Right cardiac atrium (tissue), 5 donors: ENCODE measurements around the gene SLC25A48. TPM values are rescaled to one million over a fixed set of nuclear protein-coding genes. Genes with fewer than 3 reads are reported as not detected.
A peak's percentile ranks its signal among the peaks of the same experiment; 100 is the strongest.

ENCODE experiments used
- ATAC-seq, 2 donors: fragments of 200-7000 bp; cut with Tn5 transposase; one replicate each; pipeline versions ENCODE4 v1.8.0 to v1.9.1; 2020; ENCODE audit warnings: moderate library complexity in 2 of 2, mild to moderate bottlenecking in 1 of 2
- DNase-seq, 3 donors: peaks; one replicate each; pipeline ENCODE4 v3.0.0-alpha.2; 2020
- H3K27ac ChIP-seq: one replicate; pipeline ENCODE4 v1.5.1; 2013; ENCODE audit warnings: mild to moderate bottlenecking, low read length, control low read depth, moderate library complexity
- H3K27me3 ChIP-seq: one replicate; pipeline ENCODE4 v1.6.1; 2013; ENCODE audit not compliant: control insufficient read depth, insufficient read depth
- H3K4me1 ChIP-seq: one replicate; pipeline ENCODE4 v1.6.1; 2013; ENCODE audit warnings: low read length; ENCODE audit not compliant: control insufficient read depth, insufficient read depth
- H3K4me3 ChIP-seq: one replicate; pipeline ENCODE4 v1.5.1; 2013; ENCODE audit warnings: low read length, control low read depth
- H3K9me3 ChIP-seq: one replicate; pipeline ENCODE4 v1.6.1; 2013; ENCODE audit warnings: low read length; ENCODE audit not compliant: control insufficient read depth
- WGBS: extraction: QIAGEN DNeasy Blood & Tissue Kit; methylation state at CpG from one replicate; pipeline ENCODE4 v1.1.7; 2013; 5-methylcytosine and 5-hydroxymethylcytosine counted together
- intact Hi-C, 4 donors: fragments of 100-400 bp; cut with DNase I; formaldehyde crosslinking; loops; one replicate each; pipeline versions ENCODE4 v1.11.0 to v1.14.0; 2022 to 2023
- long read RNA-seq, 4 donors: library from polyadenylated mRNA; unstranded; transcript quantifications; one replicate each; pipeline ENCODE4 v2.0.0, GENCODE V29; 2020 to 2021
- polyA plus RNA-seq: library from polyadenylated mRNA; stranded (reverse); fragments of 200-250 nt; gene quantifications from one replicate; pipeline ENCODE4 v1.2.3, GENCODE V29; 2013
- total RNA-seq, 4 donors: library from RNA; stranded (reverse); fragmentation: NEBNext Ultra II Directional; extraction: Animal tissue kit (Norgen Biotek cat#: 25700); gene quantifications; one replicate each; pipeline ENCODE4 v1.2.1, GENCODE V29; 2021
- donor health status: healthy with polysubstance abuse.
- donor health status: DM: no; HTN: yes; CAD: no.
- donor health status: DM: no; HTN: no; CAD: no.
- donor health status: DM: no; HTN: yes; CAD: no; lungs with severe emphysema.
- donor health status: DM: yes; HTN: yes; CAD: no.

The SLC25A48 gene, protein sequence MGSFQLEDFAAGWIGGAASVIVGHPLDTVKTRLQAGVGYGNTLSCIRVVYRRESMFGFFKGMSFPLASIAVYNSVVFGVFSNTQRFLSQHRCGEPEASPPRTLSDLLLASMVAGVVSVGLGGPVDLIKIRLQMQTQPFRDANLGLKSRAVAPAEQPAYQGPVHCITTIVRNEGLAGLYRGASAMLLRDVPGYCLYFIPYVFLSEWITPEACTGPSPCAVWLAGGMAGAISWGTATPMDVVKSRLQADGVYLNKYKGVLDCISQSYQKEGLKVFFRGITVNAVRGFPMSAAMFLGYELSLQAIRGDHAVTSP
- not detected for total RNA-seq
- 0.25 TPM for polyA plus RNA-seq
- long read RNA-seq, donor 1: 0 reads
- long read RNA-seq, donor 2: 0 reads
- long read RNA-seq, donor 3, partial matches to known transcripts: 1 of 1 reads
- long read RNA-seq, donor 3, other reads (novel, unspliced or antisense): 0 of 1 reads
- long read RNA-seq, donor 4: 0 reads

DNA sequence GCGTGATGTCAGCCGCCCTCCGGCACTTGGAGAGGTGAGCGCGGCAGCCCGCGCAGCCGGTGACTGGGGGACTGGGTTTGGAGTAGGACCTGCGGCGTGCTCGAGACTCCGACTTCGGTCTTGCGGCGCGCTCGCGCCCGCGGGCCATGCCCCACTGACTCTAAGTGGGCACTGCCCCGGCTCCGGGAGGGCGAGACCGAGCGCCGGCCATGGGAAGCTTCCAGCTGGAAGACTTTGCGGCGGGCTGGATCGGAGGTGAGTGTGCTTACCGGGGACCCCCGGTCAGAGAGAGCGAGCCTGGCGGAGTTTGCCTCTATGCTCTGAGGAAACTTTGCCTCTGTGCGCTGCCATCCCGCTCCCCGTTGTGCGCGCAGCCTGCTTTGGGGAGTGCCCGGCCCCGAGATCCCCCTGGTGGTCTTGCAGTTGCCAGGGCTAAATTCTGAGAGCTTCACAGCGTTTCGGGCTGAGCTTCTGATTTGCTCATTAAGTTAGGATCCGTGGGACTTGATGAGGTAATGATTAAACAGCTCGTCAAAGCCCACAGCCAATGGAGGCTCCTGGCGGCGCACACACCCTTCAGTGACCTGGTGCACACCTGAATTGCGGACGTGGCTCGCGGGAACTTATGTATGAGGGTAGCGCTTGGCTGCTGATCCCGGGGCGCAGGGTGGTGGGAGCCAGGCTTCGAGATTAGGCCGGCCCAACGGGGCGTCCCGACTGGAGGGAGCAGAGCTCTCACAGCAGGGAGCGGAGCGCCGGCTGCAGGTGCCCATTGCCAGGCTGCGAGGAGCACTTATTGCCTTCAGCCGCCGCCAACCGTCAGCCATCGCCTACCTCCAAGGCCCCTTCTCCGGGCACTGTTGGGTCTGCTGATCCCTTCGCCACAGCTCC lies at the start of gene SLC25A48:
TSS of gene SLC25A48 (plus strand) at position 25 of the 891 bp plus-strand sequence. CDS start at position 210, 185 bp downstream.
- H3K27me3 ChIP-seq: no peaks in the 10 kb centered on the region
- no peaks in the 10 kb centered on the region for H3K9me3 ChIP-seq
- ATAC-seq (peak in 1 of 2 donors; percentile 74), DNase-seq (peak in 2 of 3 donors; percentile 37 to 70)
- H3K4me3 ChIP-seq: peak within 1 kb of the TSS; percentile 41
- 2% methylated on average over 68 of the region's 68 CpGs for WGBS
- H3K27ac ChIP-seq: no peak within 1 kb of the TSS
- H3K4me1 ChIP-seq: no peaks in the 10 kb centered on the region
- intact Hi-C loops: loop anchor here (5.0 kb wide), 2 partner anchors 273 to 278 kb away; no protein-coding TSS in a partner anchor

DNA sequence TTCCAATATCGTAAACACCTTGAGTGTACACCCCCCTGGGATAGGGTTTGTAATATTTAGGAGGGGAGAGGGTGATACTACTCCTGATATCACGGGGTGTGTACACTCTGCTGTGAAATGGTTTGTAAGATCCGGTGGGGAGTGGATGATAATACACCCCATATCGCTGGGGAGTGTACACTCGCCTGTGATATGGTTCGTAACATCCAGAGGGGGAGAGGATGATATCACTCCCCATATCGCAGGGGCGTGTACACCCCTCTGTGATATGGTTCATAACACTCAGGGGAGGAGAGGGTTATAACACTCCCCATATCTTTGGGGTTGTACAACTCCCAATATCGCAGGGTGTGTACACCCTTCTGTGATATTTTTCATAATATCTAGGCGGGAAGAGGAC lies 33.8 kb upstream of the SLC25A48 start:
- H3K4me1 ChIP-seq: no peaks in the 10 kb centered on the region
- H3K4me3 ChIP-seq: no peak overlapping the region
- DNase-seq (no peak), ATAC-seq (no peak)
- intact Hi-C loops: no loop called here
- 72% methylated on average over 10 of the region's 10 CpGs for WGBS
- H3K27me3 ChIP-seq: no peaks in the 10 kb centered on the region
- H3K9me3 ChIP-seq: no peaks in the 10 kb centered on the region
- H3K27ac ChIP-seq: no peak overlapping the region

DNA sequence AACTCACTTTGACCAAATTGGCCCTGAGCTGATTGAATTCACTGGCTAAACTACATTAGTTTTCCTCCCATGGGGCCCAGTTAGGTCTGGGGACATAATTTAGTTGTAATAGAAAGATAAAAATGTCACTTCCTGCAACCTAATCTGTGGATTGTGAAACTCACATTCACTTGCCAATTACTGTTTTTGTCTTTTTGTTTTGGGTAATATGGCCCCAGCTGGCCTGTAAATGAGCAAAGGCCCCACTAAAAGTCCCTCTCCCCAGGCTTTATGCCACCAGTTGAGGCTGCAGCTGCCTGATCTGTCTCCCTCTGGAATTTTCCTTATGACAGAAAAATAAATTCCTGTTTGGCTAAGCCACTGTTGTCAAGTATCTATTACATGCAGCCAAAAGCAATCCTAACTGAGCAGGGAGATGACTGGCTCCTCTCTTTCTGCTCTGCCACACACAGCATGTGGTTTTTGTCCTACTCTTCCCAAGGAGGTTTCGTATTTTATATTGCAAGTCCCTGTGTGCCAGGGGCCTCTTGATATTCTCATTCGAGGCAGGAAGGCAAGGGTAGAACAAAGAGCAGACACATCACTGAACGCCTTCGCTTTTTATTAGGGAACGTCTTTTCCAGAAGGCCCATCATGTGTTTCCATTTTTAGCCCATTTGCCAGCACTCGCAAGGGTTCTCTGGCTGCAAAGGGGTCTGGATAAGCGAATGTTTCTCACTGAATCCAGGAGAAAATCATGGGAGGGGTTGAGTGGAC lies 24.1 kb upstream of the SLC25A48 start:
- Histone ChIP-seq H3K4me3 (no peak overlapping the region), H3K27ac (no peak overlapping the region), H3K27me3 (no peaks in the 10 kb centered on the region), H3K4me1 (peaks cover 5% of the 10 kb centered on the region), H3K9me3 (no peaks in the 10 kb centered on the region)
- ATAC-seq (peak in 1 of 2 donors; percentile 28), DNase-seq (no peak)
- 65% methylated on average over 7 of the region's 7 CpGs for WGBS
- intact Hi-C loops: no loop called here

DNA sequence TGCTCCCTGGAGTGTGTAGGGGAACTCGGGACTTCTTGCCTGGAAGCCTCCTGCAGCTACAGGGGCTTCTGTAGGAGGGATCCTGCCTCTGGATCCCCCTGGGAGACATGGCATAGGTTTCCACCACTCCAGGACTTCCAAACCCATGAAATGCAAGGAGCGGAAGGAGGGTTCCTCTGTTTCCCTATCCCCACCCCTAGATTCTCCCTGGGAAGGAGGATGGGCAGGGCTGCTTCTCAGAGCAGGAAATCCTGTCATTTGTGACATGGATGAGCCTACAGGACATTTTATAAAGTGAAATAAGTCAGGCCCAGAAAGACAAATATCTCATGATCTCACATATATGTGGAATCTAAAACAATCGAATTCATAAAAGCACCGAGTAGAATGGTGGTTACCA lies 23.5 kb upstream of the SLC25A48 start:
- Histone ChIP-seq H3K4me3 (no peak overlapping the region), H3K4me1 (peaks cover 5% of the 10 kb centered on the region), H3K27me3 (no peaks in the 10 kb centered on the region), H3K9me3 (no peaks in the 10 kb centered on the region), H3K27ac (no peak overlapping the region)
- intact Hi-C loops: no loop called here
- WGBS: 86% methylated on average over 4 of the region's 4 CpGs
- DNase-seq: no peak
- no peak for ATAC-seq

DNA sequence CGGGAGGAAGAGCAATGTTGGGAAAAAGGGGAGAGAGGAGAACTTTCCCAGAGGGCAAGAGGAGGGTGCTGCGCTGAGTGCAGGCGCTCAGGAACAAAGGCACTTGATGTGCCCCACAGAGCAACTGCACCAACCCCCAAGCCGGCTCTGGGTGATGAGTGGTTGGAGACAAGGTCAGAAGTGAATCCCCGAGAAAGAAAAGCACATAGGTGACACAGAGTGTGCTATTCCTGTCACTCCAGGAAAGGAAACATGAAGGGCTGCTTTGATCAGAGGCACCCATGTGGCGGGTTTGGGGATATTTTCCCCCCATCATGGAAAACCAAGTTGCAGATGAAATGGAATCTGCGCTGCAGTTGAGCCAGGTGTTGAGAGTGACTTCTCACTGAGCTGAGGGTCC lies 20.7 kb upstream of the SLC25A48 start:
- DNase-seq: peak in 2 of 3 donors; percentile 62 to 66
- Histone ChIP-seq H3K27me3 (no peaks in the 10 kb centered on the region), H3K4me3 (no peak overlapping the region), H3K4me1 (peaks cover 5% of the 10 kb centered on the region), H3K9me3 (no peaks in the 10 kb centered on the region), H3K27ac (peak overlapping the region; percentile 44)
- 54% methylated on average over 7 of the region's 7 CpGs for WGBS
- ATAC-seq: peak; percentile 79 to 87
- intact Hi-C loops: no loop called here

DNA sequence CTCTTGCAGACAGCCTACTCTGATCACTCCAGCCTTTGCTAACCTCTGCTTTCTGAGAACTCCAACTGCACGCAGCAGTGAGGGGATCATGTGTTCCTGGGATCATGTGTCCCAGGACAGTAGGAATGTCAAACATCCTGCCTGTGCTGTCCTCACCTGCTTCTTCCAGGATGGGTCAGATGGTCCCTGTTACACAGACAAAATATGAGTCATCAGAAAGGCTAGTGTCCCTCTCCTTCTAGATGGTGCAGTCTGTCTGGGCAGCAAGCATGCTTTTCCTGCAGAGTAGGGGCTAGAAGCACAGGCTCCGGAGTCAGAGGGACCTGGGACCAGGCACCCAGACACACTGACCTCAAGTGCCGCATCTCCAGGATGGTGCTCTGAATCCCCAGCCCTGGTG lies 20.1 kb upstream of the SLC25A48 start:
- no peaks in the 10 kb centered on the region for H3K27me3 ChIP-seq
- no peak for DNase-seq
- intact Hi-C loops: no loop called here
- 71% methylated on average over 3 of the region's 3 CpGs for WGBS
- peaks cover 5% of the 10 kb centered on the region for H3K4me1 ChIP-seq
- peak; percentile 10 to 30 for ATAC-seq
- H3K9me3 ChIP-seq: no peaks in the 10 kb centered on the region
- no peak overlapping the region for H3K4me3 ChIP-seq
- H3K27ac ChIP-seq: peak overlapping the region; percentile 44

DNA sequence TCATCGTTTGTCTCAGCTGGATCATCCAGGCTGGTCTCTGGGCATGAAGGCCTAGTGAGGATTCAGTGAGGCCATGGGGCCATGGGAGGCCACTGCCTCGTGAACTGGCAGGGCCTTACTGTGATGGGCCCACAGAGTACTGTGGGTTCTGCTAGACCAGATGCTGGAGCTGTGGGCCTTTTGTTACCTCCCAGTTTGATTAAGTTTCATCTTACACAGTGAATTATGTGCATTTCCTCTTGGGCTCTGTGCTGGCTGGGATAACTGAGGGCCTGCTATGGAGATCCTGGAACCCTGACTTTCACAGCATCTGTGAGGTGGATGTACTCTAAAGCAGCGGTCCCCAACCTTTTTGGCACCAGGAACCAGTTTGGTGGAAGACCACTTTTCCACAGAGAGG lies 19.7 kb upstream of the SLC25A48 start:
- 73% methylated on average over 3 of the region's 3 CpGs for WGBS
- Histone ChIP-seq H3K4me1 (peaks cover 5% of the 10 kb centered on the region), H3K9me3 (no peaks in the 10 kb centered on the region), H3K27ac (no peak overlapping the region), H3K4me3 (no peak overlapping the region), H3K27me3 (no peaks in the 10 kb centered on the region)
- DNase-seq (no peak), ATAC-seq (no peak)
- intact Hi-C loops: no loop called here

DNA sequence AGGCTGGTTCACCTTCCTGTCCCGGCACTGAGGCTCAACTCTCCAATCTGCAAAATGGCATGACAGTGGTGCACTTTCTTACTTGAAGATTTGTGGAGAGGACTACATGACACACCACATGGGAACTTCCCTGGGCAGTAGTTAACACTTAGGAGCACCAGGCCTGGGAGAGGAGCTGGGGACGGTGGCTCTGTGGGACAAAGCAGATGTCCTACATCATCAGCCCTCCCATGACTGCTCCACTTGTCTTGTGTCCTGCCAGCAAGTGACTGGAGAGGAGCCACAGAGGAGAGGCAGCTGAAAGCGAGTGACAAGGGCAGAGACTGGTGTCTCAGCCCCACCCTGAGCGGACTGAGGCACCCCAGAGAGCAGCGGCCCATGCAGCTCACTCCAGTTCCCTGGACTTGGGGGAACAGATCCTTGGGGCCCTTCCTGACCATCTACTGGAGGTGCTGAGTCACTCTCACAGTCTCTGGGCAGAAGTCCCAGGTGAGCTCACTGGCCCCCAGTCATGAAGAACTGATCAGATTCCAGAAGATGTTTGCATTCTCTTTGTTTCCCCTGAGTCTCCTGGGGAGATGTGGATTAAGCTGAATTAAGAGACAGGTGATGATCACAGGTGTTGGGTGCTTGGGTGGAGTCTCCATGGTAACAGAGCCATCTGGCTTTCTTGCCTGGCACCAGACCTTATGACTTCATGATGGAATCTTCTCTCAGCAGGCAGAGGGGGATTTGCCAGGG lies 13.2 kb upstream of the SLC25A48 start:
- 82% methylated on average over 5 of the region's 5 CpGs for WGBS
- DNase-seq (no peak), ATAC-seq (no peak)
- intact Hi-C loops: loop anchor here in 2 of 4 donors (10.0 kb wide), 1 partner anchor 356 kb away; no protein-coding TSS in a partner anchor
- Histone ChIP-seq H3K4me3 (no peak overlapping the region), H3K9me3 (no peaks in the 10 kb centered on the region), H3K4me1 (no peaks in the 10 kb centered on the region), H3K27ac (no peak overlapping the region), H3K27me3 (no peaks in the 10 kb centered on the region)

DNA sequence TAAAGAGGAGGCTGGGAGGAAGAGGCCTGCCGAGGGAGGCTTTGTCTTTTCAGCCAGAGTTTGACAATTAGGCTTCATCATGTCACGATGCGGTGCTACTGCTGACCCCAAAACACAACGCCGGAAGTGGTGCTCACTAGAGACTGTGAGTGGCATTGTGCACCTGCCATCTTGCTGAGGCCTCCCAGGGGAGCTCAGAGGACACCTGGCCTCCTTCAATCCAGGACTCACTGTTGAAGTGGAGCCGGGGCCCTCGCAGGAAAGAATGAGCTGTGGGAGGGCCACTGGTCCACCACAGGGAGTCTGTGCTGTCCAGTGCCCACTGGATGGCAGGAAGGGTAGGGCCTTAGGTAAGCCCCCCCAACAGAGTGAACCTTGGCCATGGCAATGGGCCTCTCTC lies 12.7 kb upstream of the SLC25A48 start:
- Histone ChIP-seq H3K27ac (no peak overlapping the region), H3K9me3 (no peaks in the 10 kb centered on the region), H3K4me3 (no peak overlapping the region), H3K27me3 (no peaks in the 10 kb centered on the region), H3K4me1 (no peaks in the 10 kb centered on the region)
- intact Hi-C loops: loop anchor here in 2 of 4 donors (10.0 kb wide), 1 partner anchor 357 kb away; no protein-coding TSS in a partner anchor
- DNase-seq (no peak), ATAC-seq (no peak)
- WGBS: 85% methylated on average over 7 of the region's 7 CpGs

DNA sequence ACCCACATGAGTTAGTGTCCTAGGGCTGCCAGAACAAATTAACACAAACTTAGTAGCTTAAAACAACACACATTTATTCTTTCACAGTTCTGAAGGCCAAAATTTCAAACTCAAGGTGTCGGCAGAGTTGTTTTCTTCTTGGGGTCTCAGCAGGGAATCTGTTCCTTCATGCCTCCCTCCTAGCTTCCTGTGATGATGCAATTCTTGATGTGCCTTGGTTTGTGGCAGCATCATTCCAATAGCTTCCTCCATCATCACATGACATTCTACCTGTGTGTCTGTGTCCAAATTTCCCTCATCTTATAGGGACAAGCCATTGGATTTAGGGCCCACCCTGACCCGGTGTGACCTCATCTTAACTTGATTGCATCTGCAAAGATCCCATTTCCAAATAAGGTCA lies 12.2 kb upstream of the SLC25A48 start:
- no peaks in the 10 kb centered on the region for H3K27me3 ChIP-seq
- ATAC-seq (no peak), DNase-seq (no peak)
- H3K4me1 ChIP-seq: no peaks in the 10 kb centered on the region
- no peaks in the 10 kb centered on the region for H3K9me3 ChIP-seq
- no peak overlapping the region for H3K27ac ChIP-seq
- 78% methylated on average over 2 of the region's 2 CpGs for WGBS
- H3K4me3 ChIP-seq: no peak overlapping the region
- intact Hi-C loops: loop anchor here in 2 of 4 donors (10.0 kb wide), 1 partner anchor 357 kb away; no protein-coding TSS in a partner anchor
